D341Med (cell line): Measurements from ENCODE around the gene NEIL3.

Source experiments
- DNase-seq: peaks from one replicate; pipeline ENCODE4 v3.0.0; 2012; ENCODE audit warnings: low spot score

The NEIL3 gene

GRCh38 chr4:177369372-177369771 is 59.7 kb downstream of the NEIL3 start:
- no peak for DNase-seq

GRCh38 chr4:177371461-177371860 is 61.8 kb downstream of the NEIL3 start:
- no peak for DNase-seq

GRCh38 chr4:177374966-177375365 is 65.3 kb downstream of the NEIL3 start:
- DNase-seq: no peak

GRCh38 chr4:177375372-177375771 is 65.7 kb downstream of the NEIL3 start:
- no peak for DNase-seq

GRCh38 chr4:177376024-177376423 is 66.3 kb downstream of the NEIL3 start:
- DNase-seq: no peak

- peak; percentile 35 for DNase-seq
These were observed 71.1 kb downstream of the NEIL3 start for GRCh38 chr4:177380730-177381287.

- no peak for DNase-seq
These were observed 72.2 kb downstream of the NEIL3 start for GRCh38 chr4:177381762-177382310.

GRCh38 chr4:177384856-177385397 is 75.3 kb downstream of the NEIL3 start:
- no peak for DNase-seq

GRCh38 chr4:177385576-177386277 is 76.1 kb downstream of the NEIL3 start:
- DNase-seq: no peak

GRCh38 chr4:177386278-177386815 is 76.7 kb downstream of the NEIL3 start:
- no peak for DNase-seq

GRCh38 chr4:177391287-177391686 is 81.6 kb downstream of the NEIL3 start:
- DNase-seq: no peak

- DNase-seq: no peak
These were observed 82.3 kb downstream of the NEIL3 start for GRCh38 chr4:177391953-177392352.

GRCh38 chr4:177393236-177393635 is 83.6 kb downstream of the NEIL3 start:
- no peak for DNase-seq

- no peak for DNase-seq
These were observed 86.7 kb downstream of the NEIL3 start for GRCh38 chr4:177396352-177396751.

- no peak for DNase-seq
These were observed 90.4 kb downstream of the NEIL3 start for GRCh38 chr4:177400030-177400429.

- no peak for DNase-seq
These were observed 92.1 kb downstream of the NEIL3 start for GRCh38 chr4:177401658-177402273.

- DNase-seq: no peak
These were observed 94.1 kb downstream of the NEIL3 start for GRCh38 chr4:177403746-177404145.

GRCh38 chr4:177404342-177404741 is 94.7 kb downstream of the NEIL3 start:
- no peak for DNase-seq

GRCh38 chr4:177404986-177405385 is 95.3 kb downstream of the NEIL3 start:
- no peak for DNase-seq

- no peak for DNase-seq
These were observed 95.8 kb downstream of the NEIL3 start for GRCh38 chr4:177405508-177405907.

GRCh38 chr4:177408023-177408422 is 98.3 kb downstream of the NEIL3 start:
- DNase-seq: no peak

- DNase-seq: no peak
These were observed 100.9 kb downstream of the NEIL3 start for GRCh38 chr4:177410566-177410965.

GRCh38 chr4:177411996-177412395 is 102.3 kb downstream of the NEIL3 start:
- no peak for DNase-seq
